Fibroblast of pulmonary artery (primary cell): ENCODE results near the gene BDKRB1.

Experiments used
- DNase-seq: peaks from one replicate; pipeline ENCODE4 v3.0.0-alpha.2; 2010; ENCODE audit warnings: low read depth
- H3K4me3 ChIP-seq: replicated peaks from 2 replicates; pipeline ENCODE4 v1.5.1; 2011; ENCODE audit warnings: low read depth, mild to moderate bottlenecking, control low read depth, low read length, moderate library complexity
- CTCF ChIP-seq: IDR thresholded peaks from 2 replicates; pipeline ENCODE4 v1.5.1; 2011; ENCODE audit warnings: mild to moderate bottlenecking, control low read depth, low read length, inconsistent platforms; ENCODE audit errors: missing control alignments

The BDKRB1 gene

GRCh38 chr14:96249029-96249428, 7.0 kb upstream of the BDKRB1 start:
- no peak overlapping the region for H3K4me3 ChIP-seq
- no peak for TF ChIP-seq CTCF
- peak; percentile 94 for DNase-seq

DNA sequence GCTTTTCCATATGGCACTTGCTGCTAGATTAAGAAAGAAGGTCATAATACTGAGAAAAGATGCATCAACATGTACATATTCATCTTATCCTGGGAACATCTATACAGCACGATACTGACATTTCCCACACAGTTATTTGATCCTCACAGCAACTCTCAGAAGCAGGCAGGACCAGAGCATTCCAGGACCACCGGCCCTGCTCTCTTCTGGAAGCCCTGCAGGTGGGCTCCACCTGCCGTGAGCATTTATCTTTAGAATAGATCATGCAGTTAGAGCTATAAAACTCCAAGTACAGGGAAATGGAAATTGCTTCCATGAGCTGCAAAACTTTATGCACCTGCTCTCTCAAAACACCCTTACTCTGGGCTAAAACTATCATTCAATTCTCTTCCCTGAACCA, 5.5 kb upstream of the BDKRB1 start:
- TF ChIP-seq CTCF: no peak
- DNase-seq: no peak

GRCh38 chr14:96251656-96252155, 4.3 kb upstream of the BDKRB1 start:
- TF ChIP-seq CTCF: no peak
- no peak for DNase-seq

More for the DNA sequence above, 5.5 kb upstream of the BDKRB1 start:
- no peak overlapping the region for H3K4me3 ChIP-seq

GRCh38 chr14:96252323-96252998, 3.5 kb upstream of the BDKRB1 start:
- no peak overlapping the region for H3K4me3 ChIP-seq
- DNase-seq: no peak
- no peak for TF ChIP-seq CTCF

More at GRCh38 chr14:96251656-96252155, 4.3 kb upstream of the BDKRB1 start:
- no peak overlapping the region for H3K4me3 ChIP-seq

GRCh38 chr14:96252999-96253539, 2.9 kb upstream of the BDKRB1 start:
- peak; percentile 90 for DNase-seq
- no peak for TF ChIP-seq CTCF
- H3K4me3 ChIP-seq: no peak overlapping the region

- no peak for TF ChIP-seq CTCF
- no peak overlapping the region for H3K4me3 ChIP-seq
- no peak for DNase-seq
Observed at GRCh38 chr14:96254687-96255086, 1.3 kb upstream of the BDKRB1 start.
